Progenitor cell of endocrine pancreas (in vitro differentiated cells): ENCODE data around the gene ZCCHC9. TPM values are rescaled to one million over a fixed set of nuclear protein-coding genes. Genes with fewer than 3 reads are reported as not detected.
A peak's percentile ranks its signal among the peaks of the same experiment; 100 is the strongest.

ENCODE experiments used
- DNase-seq: peaks from one replicate; pipeline ENCODE4 v3.0.0; 2021; ENCODE audit warnings: low spot score; ENCODE audit not compliant: unreplicated experiment
- H3K27ac Mint-ChIP-seq: 2 replicates; pipeline ENCODE4 v1.8.0; 2021; ENCODE audit warnings: mild to moderate bottlenecking, moderate library complexity, mixed read lengths
- H3K27me3 Mint-ChIP-seq: 2 replicates; pipeline ENCODE4 v1.8.0; 2021; ENCODE audit warnings: mixed read lengths
- H3K36me3 Mint-ChIP-seq: 2 replicates; pipeline ENCODE4 v1.8.0; 2022; ENCODE audit warnings: mixed read lengths; ENCODE audit not compliant: insufficient read depth
- H3K4me1 Mint-ChIP-seq: 2 replicates; pipeline ENCODE4 v1.8.0; 2021; ENCODE audit warnings: low read depth, mixed read lengths
- H3K4me3 Mint-ChIP-seq: 2 replicates; pipeline ENCODE4 v1.8.0; 2021; ENCODE audit warnings: low read depth, mild to moderate bottlenecking, moderate library complexity, mixed read lengths
- H3K9me3 Mint-ChIP-seq: 2 replicates; pipeline ENCODE4 v1.8.0; 2021; ENCODE audit warnings: low read depth, mixed read lengths
- total RNA-seq: library from RNA; stranded (reverse); gene quantifications from 2 replicates; pipeline ENCODE4 v1.2.1, GENCODE V29; 2021
- TF ChIP-seq, protein P1 (sequence below): fragments of 200-600 bp; sonication (generic); IDR thresholded peaks from one replicate; pipeline ENCODE4 v1.5.0; 2021; ENCODE audit warnings: antibody characterized with exemption, mild to moderate bottlenecking; ENCODE audit not compliant: unreplicated experiment

The ZCCHC9 gene
- total RNA-seq, 1 donor from 2014 or later, result 30.6 TPM

DNA sequence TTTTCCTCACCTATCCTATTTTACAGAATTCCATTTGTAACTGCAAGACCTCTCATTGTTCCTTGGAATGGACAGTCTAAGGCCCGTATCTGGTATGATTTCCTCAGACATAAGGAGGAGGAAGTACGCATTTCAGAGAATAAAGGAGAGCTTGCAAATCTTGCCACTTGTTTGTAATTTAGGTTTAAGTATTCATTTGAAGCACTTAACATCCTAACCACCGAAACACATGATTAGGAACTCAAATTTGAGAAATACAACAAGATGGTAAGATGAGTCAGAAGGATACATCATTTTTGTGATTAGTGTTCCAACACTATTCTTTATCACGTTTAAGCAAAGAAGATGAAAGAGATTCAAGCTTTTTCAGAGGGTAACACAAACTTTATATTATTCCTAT lies 3.9 kb upstream of the ZCCHC9 start:
- Mint-ChIP-seq H3K36me3 (peaks cover 17% of the 10 kb centered on the region), H3K4me3 (no peak overlapping the region), H3K4me1 (peaks cover 13% of the 10 kb centered on the region), H3K27ac (no peak overlapping the region), H3K27me3 (no peaks in the 10 kb centered on the region), H3K9me3 (peaks cover 14% of the 10 kb centered on the region)
- TF ChIP-seq, protein P1, sequence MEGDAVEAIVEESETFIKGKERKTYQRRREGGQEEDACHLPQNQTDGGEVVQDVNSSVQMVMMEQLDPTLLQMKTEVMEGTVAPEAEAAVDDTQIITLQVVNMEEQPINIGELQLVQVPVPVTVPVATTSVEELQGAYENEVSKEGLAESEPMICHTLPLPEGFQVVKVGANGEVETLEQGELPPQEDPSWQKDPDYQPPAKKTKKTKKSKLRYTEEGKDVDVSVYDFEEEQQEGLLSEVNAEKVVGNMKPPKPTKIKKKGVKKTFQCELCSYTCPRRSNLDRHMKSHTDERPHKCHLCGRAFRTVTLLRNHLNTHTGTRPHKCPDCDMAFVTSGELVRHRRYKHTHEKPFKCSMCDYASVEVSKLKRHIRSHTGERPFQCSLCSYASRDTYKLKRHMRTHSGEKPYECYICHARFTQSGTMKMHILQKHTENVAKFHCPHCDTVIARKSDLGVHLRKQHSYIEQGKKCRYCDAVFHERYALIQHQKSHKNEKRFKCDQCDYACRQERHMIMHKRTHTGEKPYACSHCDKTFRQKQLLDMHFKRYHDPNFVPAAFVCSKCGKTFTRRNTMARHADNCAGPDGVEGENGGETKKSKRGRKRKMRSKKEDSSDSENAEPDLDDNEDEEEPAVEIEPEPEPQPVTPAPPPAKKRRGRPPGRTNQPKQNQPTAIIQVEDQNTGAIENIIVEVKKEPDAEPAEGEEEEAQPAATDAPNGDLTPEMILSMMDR, result no peak
- DNase-seq, result no peak

DNA sequence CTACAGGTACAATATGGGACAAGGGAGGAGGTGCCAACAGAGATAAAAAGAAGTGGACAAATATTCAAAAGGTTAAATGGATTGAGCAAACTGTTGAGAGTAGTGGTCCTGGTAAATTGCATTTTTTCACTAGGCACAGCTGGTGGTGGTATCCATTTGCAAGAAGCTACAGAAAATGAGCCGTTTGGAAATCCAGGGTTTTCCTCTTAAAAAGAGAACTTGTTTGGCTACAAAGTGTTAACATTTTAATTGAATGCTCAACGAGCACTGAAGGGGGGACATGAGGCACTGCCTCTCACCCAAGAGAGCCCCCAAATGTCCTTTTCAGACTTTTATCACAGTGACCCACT lies 491 bp upstream of the ZCCHC9 start:
- Mint-ChIP-seq H3K4me1 (peaks cover 15% of the 10 kb centered on the region), H3K36me3 (peaks cover 1% of the 10 kb centered on the region), H3K4me3 (peak overlapping the region; percentile 90), H3K27me3 (no peaks in the 10 kb centered on the region), H3K27ac (peak overlapping the region; percentile 96), H3K9me3 (no peaks in the 10 kb centered on the region)
- DNase-seq, result no peak
- TF ChIP-seq, protein P1, result no peak

DNA sequence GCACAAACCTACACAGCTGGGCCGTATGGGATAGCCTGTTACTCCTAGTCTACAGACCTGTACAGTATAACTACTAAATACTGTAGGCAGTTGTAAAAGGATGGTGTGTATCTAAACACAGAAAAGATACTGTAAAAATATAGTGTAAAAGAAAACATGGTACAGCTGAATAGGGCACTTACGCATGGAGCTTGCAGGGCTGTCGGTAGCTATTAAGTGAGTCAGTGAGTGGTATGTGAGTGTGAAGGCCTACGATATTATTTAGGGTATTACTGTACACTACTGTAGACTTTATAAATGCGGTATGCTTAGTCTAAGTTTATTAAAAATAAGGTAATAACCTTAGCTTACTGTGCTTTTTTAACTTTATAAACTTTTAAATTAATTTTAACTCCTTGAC lies 1.2 kb downstream of the ZCCHC9 start:
- TF ChIP-seq, protein P1, result no peak
- H3K27me3 Mint-ChIP-seq, result no peaks in the 10 kb centered on the region
- no peak for DNase-seq
- peak overlapping the region; percentile 90 for H3K4me3 Mint-ChIP-seq
- H3K9me3 Mint-ChIP-seq, result no peaks in the 10 kb centered on the region
- H3K36me3 Mint-ChIP-seq, result peaks cover 1% of the 10 kb centered on the region
- H3K4me1 Mint-ChIP-seq, result peaks cover 15% of the 10 kb centered on the region
- H3K27ac Mint-ChIP-seq, result no peak overlapping the region

DNA sequence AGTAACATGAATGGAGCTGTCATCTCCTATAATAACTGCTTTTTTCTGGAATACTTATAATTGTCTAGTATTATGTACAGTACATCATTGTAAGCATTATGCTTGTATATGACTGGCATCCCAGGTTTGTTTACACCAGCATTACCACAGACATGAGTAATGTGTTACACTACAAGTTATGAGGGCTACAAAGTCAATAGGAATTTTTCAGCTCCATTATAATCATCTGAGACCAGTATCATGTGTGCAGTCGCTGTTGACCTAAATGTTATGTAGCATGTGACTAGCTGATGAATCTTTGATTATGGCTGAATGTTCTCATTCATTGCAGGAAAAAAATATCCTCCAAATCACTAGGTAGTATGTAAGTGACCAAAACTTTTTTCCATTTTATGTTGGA lies 2.2 kb downstream of the ZCCHC9 start:
- DNase-seq, result no peak
- no peaks in the 10 kb centered on the region for H3K9me3 Mint-ChIP-seq
- peak overlapping the region; percentile 2 for H3K4me3 Mint-ChIP-seq
- no peak overlapping the region for H3K27ac Mint-ChIP-seq
- no peaks in the 10 kb centered on the region for H3K27me3 Mint-ChIP-seq
- H3K4me1 Mint-ChIP-seq, result peaks cover 15% of the 10 kb centered on the region
- peaks cover 1% of the 10 kb centered on the region for H3K36me3 Mint-ChIP-seq
- TF ChIP-seq, protein P1, result no peak

DNA sequence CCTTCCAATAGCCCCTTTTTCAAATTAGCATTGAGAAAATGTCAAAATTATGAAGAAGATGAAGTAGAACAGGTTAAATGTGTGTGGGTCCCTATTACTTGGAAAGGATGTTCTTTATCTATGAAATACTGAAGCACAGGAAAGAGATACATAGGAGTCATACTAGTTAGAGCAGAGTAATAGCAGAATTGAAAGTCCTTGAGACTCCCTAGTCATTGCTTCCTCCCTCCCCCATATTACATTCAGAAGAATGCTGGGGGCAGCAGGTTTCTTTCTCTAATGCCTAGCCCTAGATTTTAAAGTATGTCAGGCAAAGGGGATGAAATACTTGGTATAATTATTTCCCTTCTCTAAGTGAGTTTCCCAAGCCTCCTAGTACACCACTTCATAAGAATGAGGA lies 4.4 kb downstream of the ZCCHC9 start:
- no peak overlapping the region for H3K4me3 Mint-ChIP-seq

More for the DNA sequence above, 4.4 kb downstream of the ZCCHC9 start:
- Mint-ChIP-seq H3K4me1 (peaks cover 3% of the 10 kb centered on the region), H3K9me3 (no peaks in the 10 kb centered on the region), H3K27ac (no peak overlapping the region), H3K36me3 (peaks cover 3% of the 10 kb centered on the region), H3K27me3 (no peaks in the 10 kb centered on the region)
- DNase-seq, result no peak
- TF ChIP-seq, protein P1, result no peak
